ENCODE data around the gene GPR132.

DNA sequence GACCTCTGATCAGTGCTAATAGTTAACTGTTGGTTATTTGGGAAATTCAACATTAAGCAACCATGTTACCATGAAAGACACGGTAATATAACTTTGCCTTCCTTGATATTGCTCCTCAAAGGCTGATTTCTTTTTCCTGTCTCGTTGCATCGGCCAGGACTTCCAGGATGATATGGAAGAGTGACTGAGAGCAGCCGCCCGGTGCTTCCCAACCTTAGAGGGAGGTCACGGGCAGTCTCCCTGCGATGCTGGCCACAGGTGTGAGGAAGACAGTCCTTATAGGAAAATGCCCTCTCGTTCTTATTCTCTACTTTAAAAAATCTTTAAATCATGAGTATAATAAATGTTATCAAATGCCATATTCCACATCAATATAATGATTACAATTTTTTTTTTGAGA, 33.1 kb upstream of the GPR132 start:
- TF ChIP-seq, protein P1, sequence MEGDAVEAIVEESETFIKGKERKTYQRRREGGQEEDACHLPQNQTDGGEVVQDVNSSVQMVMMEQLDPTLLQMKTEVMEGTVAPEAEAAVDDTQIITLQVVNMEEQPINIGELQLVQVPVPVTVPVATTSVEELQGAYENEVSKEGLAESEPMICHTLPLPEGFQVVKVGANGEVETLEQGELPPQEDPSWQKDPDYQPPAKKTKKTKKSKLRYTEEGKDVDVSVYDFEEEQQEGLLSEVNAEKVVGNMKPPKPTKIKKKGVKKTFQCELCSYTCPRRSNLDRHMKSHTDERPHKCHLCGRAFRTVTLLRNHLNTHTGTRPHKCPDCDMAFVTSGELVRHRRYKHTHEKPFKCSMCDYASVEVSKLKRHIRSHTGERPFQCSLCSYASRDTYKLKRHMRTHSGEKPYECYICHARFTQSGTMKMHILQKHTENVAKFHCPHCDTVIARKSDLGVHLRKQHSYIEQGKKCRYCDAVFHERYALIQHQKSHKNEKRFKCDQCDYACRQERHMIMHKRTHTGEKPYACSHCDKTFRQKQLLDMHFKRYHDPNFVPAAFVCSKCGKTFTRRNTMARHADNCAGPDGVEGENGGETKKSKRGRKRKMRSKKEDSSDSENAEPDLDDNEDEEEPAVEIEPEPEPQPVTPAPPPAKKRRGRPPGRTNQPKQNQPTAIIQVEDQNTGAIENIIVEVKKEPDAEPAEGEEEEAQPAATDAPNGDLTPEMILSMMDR (IDR thresholded peaks at IDR 0.05): no peak
- no peak for TF ChIP-seq EP300 (IDR thresholded peaks at IDR 0.05)

Measured in stomach (tissue), 4 donors.